ENCODE data around the gene LEPROT. TPM values are rescaled to one million over a fixed set of nuclear protein-coding genes. Genes with fewer than 3 reads are reported as not detected.
A peak's percentile ranks its signal among the peaks of the same experiment; 100 is the strongest.

The LEPROT gene
- total RNA-seq, 1 experiment from 2014 or later: 63.1 TPM

DNA sequence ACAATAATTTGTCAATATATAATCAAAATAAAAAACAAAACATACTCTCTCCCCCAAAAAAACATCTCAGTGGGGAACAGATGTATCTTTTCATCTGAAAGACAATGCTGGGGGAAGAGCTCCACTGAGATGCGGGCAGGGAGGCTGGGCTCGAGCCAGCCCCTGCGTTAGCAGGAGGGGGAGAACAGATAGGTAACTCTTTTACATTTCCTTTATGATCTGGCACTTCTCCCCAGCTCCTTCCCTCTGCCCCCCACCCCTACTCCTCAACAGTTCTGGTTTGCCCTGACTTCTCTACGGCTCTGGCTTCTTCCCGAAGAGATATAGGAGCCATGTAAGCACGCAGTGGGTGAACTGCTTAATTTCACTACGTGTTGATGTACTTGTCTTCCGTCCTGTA is 12.4 kb downstream of the LEPROT start:
- DNase-seq (ENCODE audit: unreplicated experiment): no peak
- Mint-ChIP-seq H3K27me3 (ENCODE audit: insufficient read depth, unreplicated experiment) (no peaks in the 10 kb centered on the region), H3K4me3 (ENCODE audit: unreplicated experiment) (no peak overlapping the region), H3K4me1 (ENCODE audit: insufficient read depth, unreplicated experiment) (peaks cover 41% of the 10 kb centered on the region), H3K36me3 (ENCODE audit: insufficient read depth, unreplicated experiment) (peaks cover 85% of the 10 kb centered on the region), H3K9me3 (ENCODE audit: unreplicated experiment) (no peaks in the 10 kb centered on the region), H3K27ac (ENCODE audit: low read depth, unreplicated experiment) (peak overlapping the region; percentile 59)
- CTCF ChIA-PET: interaction anchor here (0.7 to 1.4 kb wide), 2 partner anchors 26 to 1323 kb away, joined by 4 read pairs; no protein-coding TSS in a partner anchor
- intact Hi-C loops (cut with micrococcal nuclease): loop anchor here (5.0 to 10.0 kb wide), 2 partner anchors 192 to 196 kb away; no protein-coding TSS in a partner anchor
- TF ChIP-seq, protein P1, sequence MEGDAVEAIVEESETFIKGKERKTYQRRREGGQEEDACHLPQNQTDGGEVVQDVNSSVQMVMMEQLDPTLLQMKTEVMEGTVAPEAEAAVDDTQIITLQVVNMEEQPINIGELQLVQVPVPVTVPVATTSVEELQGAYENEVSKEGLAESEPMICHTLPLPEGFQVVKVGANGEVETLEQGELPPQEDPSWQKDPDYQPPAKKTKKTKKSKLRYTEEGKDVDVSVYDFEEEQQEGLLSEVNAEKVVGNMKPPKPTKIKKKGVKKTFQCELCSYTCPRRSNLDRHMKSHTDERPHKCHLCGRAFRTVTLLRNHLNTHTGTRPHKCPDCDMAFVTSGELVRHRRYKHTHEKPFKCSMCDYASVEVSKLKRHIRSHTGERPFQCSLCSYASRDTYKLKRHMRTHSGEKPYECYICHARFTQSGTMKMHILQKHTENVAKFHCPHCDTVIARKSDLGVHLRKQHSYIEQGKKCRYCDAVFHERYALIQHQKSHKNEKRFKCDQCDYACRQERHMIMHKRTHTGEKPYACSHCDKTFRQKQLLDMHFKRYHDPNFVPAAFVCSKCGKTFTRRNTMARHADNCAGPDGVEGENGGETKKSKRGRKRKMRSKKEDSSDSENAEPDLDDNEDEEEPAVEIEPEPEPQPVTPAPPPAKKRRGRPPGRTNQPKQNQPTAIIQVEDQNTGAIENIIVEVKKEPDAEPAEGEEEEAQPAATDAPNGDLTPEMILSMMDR (IDR thresholded peaks at IDR 0.05; ENCODE audit: unreplicated experiment): no peak
- BruUV-seq (replicated peaks): no TSS peak
- POLR2A ChIA-PET: interaction anchor here (11.4 kb wide), 1 partner anchor 12 kb away, joined by 144 read pairs; the partner anchor contains the start of genes LEPR and LEPROT

DNA sequence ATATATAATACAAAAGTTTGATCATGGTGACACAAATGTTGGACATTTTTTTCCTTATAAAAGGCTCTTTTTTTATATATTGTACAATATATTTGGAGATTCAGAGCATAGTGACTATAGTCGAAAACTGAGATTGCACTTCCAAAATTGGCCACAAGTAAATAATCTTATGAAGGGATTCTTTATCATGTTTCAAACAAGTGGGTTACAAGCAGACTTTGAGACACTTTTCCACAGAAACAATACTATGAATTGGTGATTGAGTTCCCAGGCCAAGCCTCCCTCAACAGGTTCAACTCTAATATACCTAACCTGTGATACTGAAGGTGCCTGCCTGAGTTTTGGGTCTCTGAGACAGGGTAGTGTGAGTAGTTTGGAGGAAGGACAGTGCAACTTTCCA is 13.8 kb downstream of the LEPROT start:
- no peaks in the 10 kb centered on the region for H3K9me3 Mint-ChIP-seq (ENCODE audit: unreplicated experiment)
- peaks cover 79% of the 10 kb centered on the region for H3K36me3 Mint-ChIP-seq (ENCODE audit: insufficient read depth, unreplicated experiment)
- intact Hi-C loops (cut with micrococcal nuclease): loop anchor here (5.0 to 10.0 kb wide), 2 partner anchors 191 to 197 kb away; no protein-coding TSS in a partner anchor
- H3K4me1 Mint-ChIP-seq (ENCODE audit: insufficient read depth, unreplicated experiment): peaks cover 36% of the 10 kb centered on the region
- no peak for DNase-seq (ENCODE audit: unreplicated experiment)
- TF ChIP-seq, protein P1 (IDR thresholded peaks at IDR 0.05; ENCODE audit: unreplicated experiment): no peak
- no peak overlapping the region for H3K27ac Mint-ChIP-seq (ENCODE audit: low read depth, unreplicated experiment)
- H3K4me3 Mint-ChIP-seq (ENCODE audit: unreplicated experiment): no peak overlapping the region
- ChIA-PET POLR2A (interaction anchor here (11.4 kb wide), 1 partner anchor 14 kb away, joined by 144 read pairs; the partner anchor contains the start of genes LEPR and LEPROT), CTCF (interaction anchor here (1.4 to 5.4 kb wide), 2 partner anchors 25 to 253 kb away, joined by 4 to 46 read pairs; no protein-coding TSS in a partner anchor)
- H3K27me3 Mint-ChIP-seq (ENCODE audit: insufficient read depth, unreplicated experiment): no peaks in the 10 kb centered on the region
- no TSS peak for BruUV-seq (replicated peaks)

DNA sequence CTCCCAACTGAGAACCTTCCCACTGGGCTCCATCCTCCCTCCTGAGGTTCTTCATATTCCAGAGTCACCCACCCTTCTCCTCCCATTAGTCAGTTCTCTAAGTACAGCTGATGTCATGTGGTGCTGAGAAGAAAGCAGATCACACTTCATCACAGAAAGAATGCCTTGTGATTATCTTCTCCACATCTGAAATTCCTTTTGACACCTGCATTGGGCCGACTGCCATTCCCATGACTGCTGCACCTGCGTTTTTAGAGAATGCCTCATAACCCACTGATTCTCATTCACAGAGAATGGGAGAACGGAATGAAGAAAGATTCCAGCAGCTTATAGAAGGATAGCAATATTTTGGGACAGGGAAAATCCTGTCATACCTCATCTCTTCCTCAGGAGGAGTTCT is 14.3 kb downstream of the LEPROT start:
- Mint-ChIP-seq H3K27ac (ENCODE audit: low read depth, unreplicated experiment) (no peak overlapping the region), H3K27me3 (ENCODE audit: insufficient read depth, unreplicated experiment) (no peaks in the 10 kb centered on the region), H3K36me3 (ENCODE audit: insufficient read depth, unreplicated experiment) (peaks cover 74% of the 10 kb centered on the region), H3K4me1 (ENCODE audit: insufficient read depth, unreplicated experiment) (peaks cover 31% of the 10 kb centered on the region), H3K4me3 (ENCODE audit: unreplicated experiment) (no peak overlapping the region), H3K9me3 (ENCODE audit: unreplicated experiment) (no peaks in the 10 kb centered on the region)
- intact Hi-C loops (cut with micrococcal nuclease): loop anchor here (5.0 to 10.0 kb wide), 2 partner anchors 190 to 197 kb away; no protein-coding TSS in a partner anchor
- BruUV-seq (replicated peaks): no TSS peak
- ChIA-PET POLR2A (interaction anchor here (0.7 to 11.4 kb wide), 2 partner anchors 14 to 100 kb away, joined by 4 to 144 read pairs; partner anchors contain the start of genes LEPR and LEPROT), CTCF (interaction anchor here (0.9 to 5.4 kb wide), 3 partner anchors 20 to 253 kb away, joined by 4 to 46 read pairs (median 4); no protein-coding TSS in a partner anchor)
- TF ChIP-seq, protein P1 (IDR thresholded peaks at IDR 0.05; ENCODE audit: unreplicated experiment): no peak
- DNase-seq (ENCODE audit: unreplicated experiment): no peak

DNA sequence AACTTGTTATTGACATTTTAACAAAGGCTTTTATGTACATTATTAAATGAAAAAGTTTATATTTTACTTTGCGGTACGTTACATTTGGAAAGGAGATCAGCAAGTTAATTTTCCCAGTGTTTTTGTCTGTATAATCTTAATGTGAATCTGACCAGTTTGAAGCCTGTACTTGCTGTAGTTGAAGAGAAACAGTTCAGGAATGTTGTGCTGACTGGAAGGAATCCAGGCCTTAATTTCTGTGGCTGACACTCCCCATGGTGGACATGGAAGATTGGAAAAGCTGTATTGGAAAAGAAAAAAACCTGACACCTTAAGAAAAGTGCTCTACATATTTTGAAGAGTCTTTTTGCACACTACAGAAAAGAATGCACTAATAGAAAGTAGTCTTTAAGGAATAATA is 15.5 kb downstream of the LEPROT start:
- TF ChIP-seq, protein P1 (IDR thresholded peaks at IDR 0.05; ENCODE audit: unreplicated experiment): no peak
- Mint-ChIP-seq H3K9me3 (ENCODE audit: unreplicated experiment) (no peaks in the 10 kb centered on the region), H3K4me1 (ENCODE audit: insufficient read depth, unreplicated experiment) (peaks cover 26% of the 10 kb centered on the region), H3K36me3 (ENCODE audit: insufficient read depth, unreplicated experiment) (peaks cover 66% of the 10 kb centered on the region), H3K27ac (ENCODE audit: low read depth, unreplicated experiment) (peak overlapping the region; percentile 46), H3K4me3 (ENCODE audit: unreplicated experiment) (no peak overlapping the region), H3K27me3 (ENCODE audit: insufficient read depth, unreplicated experiment) (no peaks in the 10 kb centered on the region)
- ChIA-PET POLR2A (interaction anchor here (1.1 to 11.4 kb wide), 3 partner anchors 10 to 15 kb away, joined by 3 to 144 read pairs (median 5); partner anchors contain the start of genes LEPR and LEPROT), CTCF (interaction anchor here (0.9 to 5.4 kb wide), 4 partner anchors 13 to 252 kb away, joined by 3 to 46 read pairs (median 4); no protein-coding TSS in a partner anchor)
- BruUV-seq (replicated peaks): no TSS peak
- intact Hi-C loops (cut with micrococcal nuclease): loop anchor here (10.0 kb wide), 1 partner anchor 189 kb away; no protein-coding TSS in a partner anchor
- no peak for DNase-seq (ENCODE audit: unreplicated experiment)
